ENCODE results near the gene CES3.
"Not testable (repeated sequence)": the region's sequence is repeated elsewhere in the genome, so short reads cannot be mapped to it uniquely, and the experiment has no call there.

The CES3 gene

GRCh38 chr16:66937725-66938337 is 23.2 kb upstream of the CES3 start:
- TF ChIP-seq CTCF (IDR thresholded peaks at IDR 0.05; ENCODE audit: borderline replicate concordance, insufficient read depth, low read depth, low read length): no peak
- no peak overlapping the region for H3K4me3 ChIP-seq (ENCODE audit: low read depth, low read length)

DNA sequence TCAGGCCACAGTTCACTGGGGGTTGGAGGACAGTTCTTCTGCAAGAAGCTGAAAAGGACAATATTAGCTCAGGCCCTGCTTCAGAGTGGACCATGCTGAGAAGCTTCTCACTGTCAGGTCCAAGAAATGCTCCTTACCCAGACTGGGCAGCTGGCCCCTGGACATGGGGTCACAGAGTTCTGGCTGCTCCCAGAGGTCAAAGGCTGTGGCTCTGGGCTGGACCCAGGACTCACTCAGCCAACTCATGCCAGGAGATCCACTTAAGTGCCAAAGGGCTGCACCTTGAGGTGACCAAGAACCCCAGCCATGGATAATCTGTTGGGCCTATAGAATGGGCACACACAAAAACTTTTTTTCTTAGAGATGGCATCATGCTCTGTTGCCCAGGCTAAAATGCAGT is 21.7 kb upstream of the CES3 start:
- H3K4me3 ChIP-seq (ENCODE audit: low read depth, low read length): no peak overlapping the region
- TF ChIP-seq CTCF (IDR thresholded peaks at IDR 0.05; ENCODE audit: borderline replicate concordance, insufficient read depth, low read depth, low read length): no peak

GRCh38 chr16:66940236-66940635 is 20.8 kb upstream of the CES3 start:
- H3K4me3 ChIP-seq (ENCODE audit: low read depth, low read length): no peak overlapping the region

GRCh38 chr16:66942981-66943380 is 18.1 kb upstream of the CES3 start:
- TF ChIP-seq CTCF (IDR thresholded peaks at IDR 0.05; ENCODE audit: borderline replicate concordance, insufficient read depth, low read depth, low read length): no peak
- no peak overlapping the region for H3K4me3 ChIP-seq (ENCODE audit: low read depth, low read length)

More at GRCh38 chr16:66940236-66940635, 20.8 kb upstream of the CES3 start:
- no peak for TF ChIP-seq CTCF (IDR thresholded peaks at IDR 0.05; ENCODE audit: borderline replicate concordance, insufficient read depth, low read depth, low read length)

DNA sequence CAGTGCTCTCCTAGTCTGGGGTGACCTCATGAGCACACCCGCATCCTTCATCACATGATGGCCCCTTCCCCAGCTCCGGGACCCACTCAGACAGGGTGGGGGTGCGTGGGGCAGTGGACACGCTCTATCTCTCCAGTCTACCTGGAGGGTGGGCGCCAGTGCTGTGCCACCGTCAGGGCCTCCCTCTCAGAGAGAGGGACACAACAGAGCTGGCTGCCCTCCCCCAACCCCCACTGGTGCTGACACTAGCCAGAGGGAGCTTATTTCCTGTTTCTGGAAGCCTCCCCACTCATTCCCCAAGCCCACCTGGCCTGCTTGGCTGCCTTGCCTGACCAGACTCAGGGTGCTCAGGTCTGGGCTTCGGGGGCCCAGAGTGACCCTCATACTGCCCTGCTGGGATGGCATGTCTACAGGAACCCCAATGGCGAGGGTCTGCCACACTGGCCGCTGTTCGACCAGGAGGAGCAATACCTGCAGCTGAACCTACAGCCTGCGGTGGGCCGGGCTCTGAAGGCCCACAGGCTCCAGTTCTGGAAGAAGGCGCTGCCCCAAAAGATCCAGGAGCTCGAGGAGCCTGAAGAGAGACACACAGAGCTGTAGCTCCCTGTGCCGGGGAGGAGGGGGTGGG is 17.5 kb upstream of the CES3 start:
- H3K4me3 ChIP-seq (ENCODE audit: low read depth, low read length): no peak overlapping the region
- TF ChIP-seq CTCF (IDR thresholded peaks at IDR 0.05; ENCODE audit: borderline replicate concordance, insufficient read depth, low read depth, low read length): no peak

DNA sequence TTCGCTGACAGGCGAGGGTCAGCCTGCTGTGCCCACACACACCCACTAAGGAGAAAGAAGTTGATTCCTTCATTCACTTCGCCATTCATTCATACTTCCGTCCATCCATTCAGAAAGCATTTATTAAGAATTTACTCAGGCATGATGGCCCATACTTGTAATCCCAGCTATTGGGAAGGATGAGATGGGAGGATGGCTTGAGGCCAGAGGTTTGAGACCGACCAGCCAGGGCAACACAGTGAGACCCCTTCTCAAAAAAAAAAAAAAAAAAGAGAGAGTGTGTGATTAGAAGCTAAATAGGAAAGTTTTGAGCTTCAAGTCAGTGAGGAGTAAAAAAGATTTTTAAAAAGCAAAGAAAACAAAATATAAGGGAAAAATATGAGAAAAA is 17.0 kb upstream of the CES3 start:
- TF ChIP-seq CTCF (IDR thresholded peaks at IDR 0.05; ENCODE audit: borderline replicate concordance, insufficient read depth, low read depth, low read length): no peak
- H3K4me3 ChIP-seq (ENCODE audit: low read depth, low read length): no peak overlapping the region

GRCh38 chr16:66944971-66945370 is 16.1 kb upstream of the CES3 start:
- not testable (repeated sequence) for H3K4me3 ChIP-seq (ENCODE audit: low read depth, low read length)
